DND-41 (cell line): ENCODE measurements around the gene GREB1L.

Experiments used
- EZH2 ChIP-seq: IDR thresholded peaks from 3 replicates; pipeline ENCODE4 v1.6.1; 2012; ENCODE audit warnings: borderline replicate concordance, low read depth, mild to moderate bottlenecking, moderate library complexity, low read length, inconsistent platforms; ENCODE audit not compliant: severe bottlenecking
- TF ChIP-seq, protein P1 (sequence below): IDR thresholded peaks from 2 replicates; pipeline ENCODE4 v1.5.1; 2012; ENCODE audit warnings: borderline replicate concordance, low read length, moderate library complexity, mild to moderate bottlenecking; ENCODE audit not compliant: poor library complexity, severe bottlenecking; ENCODE audit errors: extremely low read depth

DNA sequence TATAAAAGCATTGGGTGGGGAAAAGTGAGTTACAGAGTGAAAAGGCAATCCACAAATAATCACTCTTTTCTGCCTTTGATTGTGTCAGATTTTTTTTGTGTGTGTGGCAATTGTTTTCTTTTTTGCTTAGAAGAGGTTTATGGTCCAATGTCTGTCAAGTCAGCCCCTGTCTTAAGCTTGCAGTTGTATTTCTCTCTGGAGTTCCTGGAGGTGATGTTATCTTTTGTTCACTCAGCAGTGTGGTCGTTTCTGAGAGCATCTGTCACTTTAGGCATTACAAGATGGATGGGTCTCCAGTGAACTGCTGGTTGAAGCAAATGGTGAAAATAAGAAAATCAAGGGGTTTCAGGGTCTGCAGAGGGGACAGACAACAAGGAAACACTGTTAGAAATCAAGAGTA lies 121.3 kb downstream of the GREB1L start:
- TF ChIP-seq, protein P1, sequence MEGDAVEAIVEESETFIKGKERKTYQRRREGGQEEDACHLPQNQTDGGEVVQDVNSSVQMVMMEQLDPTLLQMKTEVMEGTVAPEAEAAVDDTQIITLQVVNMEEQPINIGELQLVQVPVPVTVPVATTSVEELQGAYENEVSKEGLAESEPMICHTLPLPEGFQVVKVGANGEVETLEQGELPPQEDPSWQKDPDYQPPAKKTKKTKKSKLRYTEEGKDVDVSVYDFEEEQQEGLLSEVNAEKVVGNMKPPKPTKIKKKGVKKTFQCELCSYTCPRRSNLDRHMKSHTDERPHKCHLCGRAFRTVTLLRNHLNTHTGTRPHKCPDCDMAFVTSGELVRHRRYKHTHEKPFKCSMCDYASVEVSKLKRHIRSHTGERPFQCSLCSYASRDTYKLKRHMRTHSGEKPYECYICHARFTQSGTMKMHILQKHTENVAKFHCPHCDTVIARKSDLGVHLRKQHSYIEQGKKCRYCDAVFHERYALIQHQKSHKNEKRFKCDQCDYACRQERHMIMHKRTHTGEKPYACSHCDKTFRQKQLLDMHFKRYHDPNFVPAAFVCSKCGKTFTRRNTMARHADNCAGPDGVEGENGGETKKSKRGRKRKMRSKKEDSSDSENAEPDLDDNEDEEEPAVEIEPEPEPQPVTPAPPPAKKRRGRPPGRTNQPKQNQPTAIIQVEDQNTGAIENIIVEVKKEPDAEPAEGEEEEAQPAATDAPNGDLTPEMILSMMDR = no peak
- no peak for TF ChIP-seq EZH2
